DMS 273 treated with DMSO at 0.1 percent for 48 hours (cell line): ENCODE measurements around the gene RPS16.
"Not testable (repeated sequence)": the region's sequence is repeated elsewhere in the genome, so short reads cannot be mapped to it uniquely, and the experiment has no call there.

Source experiments
- DNase-seq: peaks from one replicate; lab custom pipeline; 2025; lab: John Stamatoyannopoulos, UW

Gene RPS16

GRCh38 chr19:39435499-39436349 is at the start of gene RPS16:
TSS of gene RPS16 (minus strand) at chr19:39435949. CDS start at chr19:39435895, 54 bp downstream.
- peak; percentile 93 for DNase-seq

- DNase-seq: no peak
Measured at GRCh38 chr19:39483141-39483540, 47.4 kb upstream of the RPS16 start.

- no peak for DNase-seq
Measured at GRCh38 chr19:39481676-39482075, 45.9 kb upstream of the RPS16 start.

- no peak for DNase-seq
Measured at GRCh38 chr19:39481229-39481545, 45.4 kb upstream of the RPS16 start.

- DNase-seq: peak; percentile 93
Measured at GRCh38 chr19:39480337-39481228, 44.8 kb upstream of the RPS16 start, which contains the start of gene TIMM50. TSS of gene TIMM50 (plus strand) at chr19:39480838. CDS start at chr19:39480854, 16 bp downstream.

DNA sequence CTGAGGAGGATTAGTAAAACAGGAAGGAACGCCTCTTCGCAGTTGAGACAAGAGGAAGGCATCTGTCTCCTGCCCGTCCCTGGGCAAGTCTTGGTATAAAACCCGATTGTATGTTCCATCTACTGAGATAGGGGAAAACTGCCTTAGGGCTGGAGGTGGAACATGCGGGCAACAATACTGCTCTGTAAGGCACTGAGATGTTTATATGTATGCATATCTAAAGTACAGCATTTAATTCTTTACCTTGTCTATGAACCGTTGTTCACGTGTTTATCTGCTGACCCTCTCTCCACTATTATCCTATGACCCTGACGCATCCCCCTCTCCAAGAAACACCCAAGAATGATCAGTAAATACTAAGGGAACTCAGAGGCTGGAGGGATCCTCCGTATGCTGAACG is 44.2 kb upstream of the RPS16 start:
- DNase-seq: no peak

DNA sequence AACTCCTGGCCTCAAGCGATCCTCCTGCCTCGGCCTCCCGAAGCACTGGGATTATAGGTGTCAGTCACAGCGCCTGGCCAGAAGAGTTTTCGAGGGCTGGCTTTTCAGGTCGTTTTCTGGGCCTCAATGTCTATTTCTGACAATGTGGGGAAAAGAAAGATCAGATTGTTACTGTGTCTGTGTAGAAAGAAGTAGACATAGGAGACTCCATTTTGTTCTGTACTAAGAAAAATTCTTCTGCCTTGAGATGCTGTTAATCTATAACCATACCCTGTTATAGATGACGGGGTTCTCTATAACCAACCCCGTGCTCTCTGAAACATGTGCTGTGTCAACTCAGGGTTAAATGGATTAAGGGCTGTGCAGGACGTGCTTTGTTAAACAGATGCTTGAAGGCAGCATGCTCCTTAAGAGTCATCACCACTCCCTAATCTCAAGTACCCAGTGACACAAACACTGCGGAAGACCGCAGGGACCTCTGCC is 43.6 kb upstream of the RPS16 start:
- not testable (repeated sequence) for DNase-seq

DNA sequence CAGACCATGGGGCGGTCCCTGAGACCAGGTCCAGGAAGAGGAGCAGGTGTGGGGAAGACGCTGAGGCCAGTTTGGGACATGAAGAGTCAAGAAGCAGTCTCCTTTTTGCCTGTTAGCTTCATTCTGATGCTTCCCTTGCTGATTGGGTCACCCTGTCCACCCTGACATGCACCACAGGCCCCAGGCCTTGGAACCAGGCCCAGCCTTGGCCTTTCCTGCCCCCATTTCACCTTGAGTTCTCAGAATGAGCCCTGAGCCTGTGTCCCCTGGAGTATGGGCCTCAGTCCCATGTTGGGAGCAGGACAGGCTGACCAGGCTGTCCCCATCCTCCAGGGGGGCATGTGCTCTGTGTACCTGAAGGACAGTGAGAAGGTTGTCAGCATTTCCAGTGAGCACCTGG is 40.0 kb upstream of the RPS16 start:
- no peak for DNase-seq

- no peak for DNase-seq
Measured at GRCh38 chr19:39474139-39474620, 38.4 kb upstream of the RPS16 start.

DNA sequence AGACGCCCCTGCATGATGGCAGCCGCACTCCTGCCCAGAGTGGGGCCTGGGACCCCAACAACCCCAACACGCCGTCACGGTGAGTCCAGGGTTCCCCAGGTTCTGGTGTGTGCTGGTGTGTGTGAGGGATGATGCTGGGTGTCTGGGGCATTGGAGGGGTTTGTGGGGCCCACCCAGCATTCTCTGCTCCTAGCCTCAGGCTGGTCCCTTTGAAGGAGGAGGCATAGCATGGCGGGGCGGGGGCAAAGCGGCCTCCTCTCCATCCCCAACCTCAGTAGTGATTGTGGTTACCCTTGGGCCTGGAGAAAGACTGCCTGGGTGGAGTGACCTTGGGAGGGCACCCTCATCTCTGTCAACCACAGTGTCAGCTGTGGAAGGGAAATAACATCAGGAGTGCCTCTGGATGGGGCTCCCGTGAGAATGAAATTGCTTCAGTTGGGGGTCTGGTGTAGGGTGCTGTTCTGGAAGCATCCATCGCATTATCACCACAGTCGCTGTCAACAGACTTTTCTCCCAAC is 37.8 kb upstream of the RPS16 start:
- DNase-seq: no peak

DNA sequence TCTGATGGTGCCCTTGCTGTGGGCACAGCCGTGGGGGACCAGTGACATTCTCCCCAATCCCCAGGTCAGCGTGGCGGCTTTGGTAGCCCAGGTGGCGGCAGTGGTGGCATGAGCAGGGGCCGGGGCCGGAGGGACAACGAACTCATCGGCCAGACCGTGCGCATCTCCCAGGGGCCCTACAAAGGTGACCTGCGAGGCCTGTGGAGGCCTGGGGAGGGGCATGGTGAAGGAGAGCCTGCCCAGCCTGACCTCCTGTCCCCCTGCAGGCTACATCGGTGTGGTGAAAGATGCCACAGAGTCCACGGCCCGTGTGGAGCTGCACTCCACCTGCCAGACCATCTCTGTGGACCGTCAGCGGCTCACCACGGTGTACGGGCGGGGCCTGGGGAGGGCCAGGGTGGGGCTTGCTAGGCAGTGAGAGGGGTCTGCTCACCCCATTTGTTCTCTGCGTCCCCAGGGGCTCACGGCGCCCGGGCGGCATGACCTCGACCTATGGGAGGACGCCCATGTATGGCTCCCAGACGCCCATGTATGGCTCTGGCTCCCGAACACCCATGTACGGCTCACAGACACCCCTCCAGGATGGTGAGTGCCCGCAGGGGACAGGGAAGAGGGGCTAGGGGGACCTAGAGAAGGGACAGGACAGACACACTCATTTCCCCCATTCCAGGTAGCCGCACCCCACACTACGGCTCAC is 37.1 kb upstream of the RPS16 start:
- DNase-seq: no peak

DNA sequence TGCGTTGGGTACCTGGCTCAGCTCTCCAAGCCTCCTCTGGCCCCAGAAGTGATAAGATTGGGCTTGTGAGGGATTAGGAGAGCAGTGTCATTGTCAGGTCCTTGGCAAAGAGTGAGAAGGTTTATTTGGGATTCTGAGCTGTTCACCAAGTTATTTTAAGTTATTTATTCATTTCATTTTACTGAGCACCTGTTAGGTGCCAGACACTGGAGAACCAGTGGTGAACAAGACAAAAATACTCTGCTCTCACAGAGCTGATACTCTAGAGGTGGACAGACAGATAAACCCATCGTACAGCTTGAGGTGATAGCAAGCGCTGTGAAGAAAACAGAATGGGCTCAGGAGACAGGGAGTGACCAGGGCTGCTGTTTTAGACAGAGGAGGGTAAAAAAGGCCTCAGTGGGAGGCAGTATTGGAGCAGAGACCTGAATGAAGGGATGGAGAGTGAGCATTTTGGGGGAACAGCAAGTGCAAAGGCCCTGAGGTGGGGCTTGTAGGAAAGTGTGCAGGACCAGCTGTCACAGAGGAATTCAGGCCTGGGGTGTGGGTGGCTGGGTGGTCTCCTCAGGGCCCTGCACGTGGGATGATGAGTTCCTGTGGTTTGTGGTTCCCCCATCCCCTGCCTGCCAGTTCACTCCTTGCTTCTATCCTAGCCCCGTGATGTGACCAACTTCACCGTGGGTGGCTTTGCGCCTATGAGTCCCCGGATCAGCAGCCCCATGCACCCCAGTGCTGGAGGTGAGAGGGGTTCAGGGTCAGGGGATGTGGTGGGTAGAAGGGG is 36.2 kb upstream of the RPS16 start:
- no peak for DNase-seq

DNA sequence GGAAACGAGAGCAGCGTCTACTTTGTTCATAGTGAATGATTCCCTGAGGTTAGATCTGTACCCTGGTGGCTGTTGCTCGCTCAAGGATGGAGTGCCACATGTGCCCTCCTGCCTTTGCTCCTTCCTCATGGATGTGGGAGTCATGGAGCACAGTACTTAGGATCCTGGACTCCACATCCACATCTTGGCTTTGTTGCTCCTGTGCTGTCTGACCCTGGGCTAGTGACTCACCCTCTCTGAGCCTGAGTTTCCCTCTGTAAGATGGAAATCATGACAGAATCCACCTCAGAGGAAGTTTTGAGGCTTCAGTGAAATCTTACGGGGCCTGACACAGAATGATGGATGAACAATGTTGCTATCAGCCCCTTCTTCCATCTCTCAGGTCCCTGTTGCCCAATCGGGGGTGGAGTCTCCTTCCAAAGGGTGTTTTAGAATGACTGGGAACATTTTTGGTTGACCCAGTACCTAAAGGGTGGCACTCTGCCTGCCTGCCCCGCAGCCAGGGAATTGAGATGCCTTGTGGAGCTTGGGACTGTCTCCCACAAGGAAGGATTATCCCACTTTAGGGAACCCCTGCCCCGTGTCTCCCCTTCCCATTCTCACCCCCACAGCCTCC is 35.1 kb upstream of the RPS16 start:
- no peak for DNase-seq

GRCh38 chr19:39469567-39469966 is 33.8 kb upstream of the RPS16 start:
- DNase-seq: no peak

- no peak for DNase-seq
Measured at GRCh38 chr19:39469036-39469435, 33.3 kb upstream of the RPS16 start.

DNA sequence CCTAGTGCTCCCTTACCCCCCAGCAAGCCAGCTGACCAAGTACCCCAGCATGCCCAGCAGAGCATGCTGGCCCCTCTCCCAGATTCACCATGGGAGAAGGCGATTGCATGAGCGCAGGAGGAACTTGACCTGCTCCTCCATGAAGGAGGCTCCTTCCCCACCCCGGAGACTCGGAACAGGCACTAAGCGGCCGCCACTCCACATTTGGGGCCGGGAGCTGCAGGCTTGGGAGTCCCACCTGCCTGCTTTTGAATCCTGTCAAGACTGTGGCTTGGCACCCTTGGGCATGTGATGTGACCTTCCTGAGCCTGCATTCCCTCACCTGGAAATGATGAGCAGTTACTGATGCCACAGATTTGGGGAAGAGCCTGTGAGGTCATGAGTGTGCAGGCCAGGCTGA is 32.2 kb upstream of the RPS16 start:
- no peak for DNase-seq

- DNase-seq: no peak
Measured at GRCh38 chr19:39465956-39466747, 30.4 kb upstream of the RPS16 start.

DNA sequence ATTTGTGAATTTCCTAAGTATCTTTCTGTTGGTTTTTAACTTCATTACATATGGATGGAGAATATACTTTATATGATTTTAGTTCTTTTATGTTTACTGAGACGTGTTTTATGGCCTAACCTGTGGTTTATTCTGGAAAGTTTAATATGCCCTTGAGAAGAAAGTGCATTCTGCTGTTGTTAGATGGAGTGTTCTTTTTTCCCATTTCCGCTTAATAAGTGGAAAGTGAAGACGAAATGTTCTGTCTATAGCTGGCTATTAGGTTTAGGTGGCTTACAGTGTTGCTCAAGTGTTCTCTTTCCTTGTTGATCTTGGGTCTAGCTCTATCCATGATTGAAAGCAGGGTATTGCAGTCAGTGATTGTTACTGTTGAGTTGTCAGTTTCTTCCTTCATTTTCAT is 27.7 kb upstream of the RPS16 start:
- DNase-seq: no peak

DNA sequence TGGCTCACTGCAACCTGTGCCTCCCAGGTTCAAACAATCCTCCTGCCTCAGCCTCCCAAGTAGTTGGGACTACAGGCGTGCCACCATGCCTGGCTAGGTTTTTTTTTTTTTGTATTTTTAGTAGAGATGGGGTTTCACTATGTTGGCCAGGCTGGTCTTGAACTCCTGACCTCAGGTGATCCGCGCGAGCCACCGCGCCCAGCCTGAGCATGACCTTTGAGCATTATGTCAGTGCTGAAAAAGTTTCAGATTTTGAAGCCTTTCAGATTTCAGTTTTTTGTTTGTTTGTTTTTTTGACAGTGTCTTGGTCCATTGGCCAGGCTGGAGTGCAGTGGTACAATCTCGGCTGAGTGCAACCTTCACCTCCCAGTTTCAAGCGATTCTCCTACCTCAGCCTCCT is 15.5 kb upstream of the RPS16 start:
- not testable (repeated sequence) for DNase-seq
